ENCODE results near the gene PAX2. TPM values are rescaled to one million over a fixed set of nuclear protein-coding genes. Genes with fewer than 3 reads are reported as not detected.

Gene PAX2
- total and polyA plus RNA-seq, 2 of the 8 experiments (the other 6 are each of a cell fraction or from before 2014, with no cell fraction given), result 0.02 TPM; not detected in 1

DNA sequence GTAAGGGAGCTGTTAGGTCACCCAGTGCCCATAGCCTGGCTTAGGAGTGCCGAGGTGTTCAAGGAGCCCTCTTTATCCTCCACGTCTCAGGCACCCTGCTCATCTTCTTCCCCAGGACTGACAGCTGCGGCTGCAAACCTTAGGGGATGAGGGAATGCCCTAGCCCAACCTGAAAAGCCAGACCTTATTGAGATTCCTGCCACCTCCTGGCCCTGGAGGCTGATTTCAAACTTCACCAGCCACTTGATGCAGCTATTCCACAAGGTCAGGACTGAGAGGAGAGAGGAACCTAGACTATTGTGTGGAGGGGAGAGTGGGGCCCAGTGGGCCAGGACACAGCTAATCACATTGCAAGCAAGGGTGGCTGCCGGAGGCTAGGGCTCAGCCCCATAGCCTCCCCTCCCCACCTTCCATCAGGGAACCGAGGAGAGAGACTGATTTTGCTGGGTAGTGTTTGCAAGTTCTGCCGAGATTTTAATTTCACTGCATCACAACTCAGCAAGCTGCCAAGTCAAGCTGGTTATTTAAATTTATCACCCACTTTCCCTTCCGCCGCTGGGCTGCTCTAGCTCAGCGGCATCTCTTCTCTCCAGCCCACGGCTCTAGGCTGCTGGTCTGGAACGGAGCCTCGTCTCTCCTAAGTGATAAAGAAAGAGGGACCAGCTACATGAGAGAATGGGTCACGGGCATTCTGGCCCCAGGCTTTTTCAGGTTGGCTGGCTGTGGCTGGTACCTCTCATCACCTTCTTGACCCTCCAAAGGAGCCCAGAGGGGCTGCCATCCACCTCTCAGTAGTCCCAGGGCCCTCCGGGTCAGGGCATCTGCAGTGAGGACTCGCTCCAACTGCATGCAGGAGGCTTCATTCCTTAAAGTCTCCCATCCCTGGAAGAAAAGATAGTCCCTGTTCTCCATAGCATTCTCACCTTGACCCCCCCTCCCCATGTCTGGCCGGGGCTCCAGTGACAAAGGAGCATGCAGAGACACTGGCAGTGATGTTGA lies 66.7 kb downstream of the PAX2 start:
- Histone ChIP-seq H4K5ac (ENCODE audit: insufficient read length, low read depth, low read length) (no peak overlapping the region), H3K14ac (ENCODE audit: insufficient read length) (no peak overlapping the region), H2AFZ (ENCODE audit: low read length) (no peak overlapping the region), H3K4me2 (ENCODE audit: insufficient read depth in 1 of 2, low read depth in 2 of 2, low read length in 2 of 2) (no peak overlapping the region), H3K36me3 (ENCODE audit: control insufficient read depth in 2 of 4, insufficient read depth in 4 of 4, low read length in 3 of 4) (no peaks in the 10 kb centered on the region), H2AK5ac (ENCODE audit: low read depth, low read length) (no peak overlapping the region), H2BK5ac (ENCODE audit: low read depth, low read length) (no peak overlapping the region), H3K18ac (ENCODE audit: extremely low read depth, low read length) (no peak overlapping the region), H3K56ac (replicated peaks; ENCODE audit: insufficient read length, low read depth, low read length) (no peak overlapping the region), H2BK120ac (replicated peaks; ENCODE audit: low read depth, low read length) (no peak overlapping the region), H4K91ac (replicated peaks; ENCODE audit: insufficient read length, low read length) (no peak overlapping the region), H2BK12ac (ENCODE audit: low read depth, low read length) (no peak overlapping the region), H4K20me1 (replicated peaks in 1 of 2; ENCODE audit: control insufficient read depth in 1 of 2, insufficient read depth in 2 of 2, low read length in 2 of 2) (no peaks in the 10 kb centered on the region), H3K4ac (replicated peaks; ENCODE audit: insufficient read length, low read depth, low read length) (no peak overlapping the region), H3K9ac (replicated peaks in 1 of 4; ENCODE audit: extremely low read depth in 1 of 4, low read depth in 3 of 4, low read length in 3 of 4) (no peak overlapping the region), H3K23me2 (ENCODE audit: low read depth, low read length) (no peaks in the 10 kb centered on the region), H4K8ac (ENCODE audit: extremely low read depth, insufficient read depth, low read length) (no peak overlapping the region), H3K79me1 (ENCODE audit: low read depth, low read length) (no peaks in the 10 kb centered on the region), H2BK15ac (ENCODE audit: low read length) (no peak overlapping the region), H3K79me2 (ENCODE audit: control insufficient read depth in 1 of 2, insufficient read depth in 2 of 2, low read length in 2 of 2) (no peaks in the 10 kb centered on the region), H3K23ac (ENCODE audit: insufficient read length) (no peak overlapping the region), H3K4me3 (ENCODE audit: extremely low read depth in 1 of 4, insufficient read depth in 2 of 4, low read depth in 3 of 4, low read length in 4 of 4) (no peak overlapping the region), H2BK20ac (ENCODE audit: low read length) (no peak overlapping the region), H3K4me1 (replicated peaks in 1 of 4; ENCODE audit: control insufficient read depth in 3 of 4, insufficient read depth in 4 of 4, low read length in 3 of 4) (peaks cover 0 to 5% (median 1%) of the 10 kb centered on the region in 4 experiments; a peak in 2 of 7 replicates), H3K9me3 (ENCODE audit: insufficient read depth in 2 of 2, low read depth in 1 of 2, low read length in 1 of 2) (no peaks in the 10 kb centered on the region), H3K27ac (ENCODE audit: low read depth, low read length) (no peak overlapping the region), H3K27me3 (replicated peaks in 1 of 4; ENCODE audit: control insufficient read depth in 3 of 4, extremely low read depth in 1 of 4, insufficient read depth in 3 of 4, low read length in 3 of 4) (peaks cover 0 to 3% (median 2%) of the 10 kb centered on the region in 4 experiments; a peak in 3 of 7 replicates)
- ChIA-PET POLR2A (ENCODE audit: partially characterized antibody) (interaction anchor here (1.6 kb wide), 1 partner anchor 26 kb away, joined by 5 read pairs; no protein-coding TSS in a partner anchor), CTCF (ENCODE audit: partially characterized antibody) (interaction anchor here (0.9 to 9.1 kb wide), 12 partner anchors 11 to 250 kb away, joined by 3 to 98 read pairs (median 5); no protein-coding TSS in a partner anchor)
- FAIRE-seq, result no peak
- 72% methylated on average over 15 of the region's 16 CpGs; no CpG with 5 or more reads in 1 of the 2 experiments for WGBS, 2 experiments (ENCODE audit: extremely low coverage in 1 of 2, insufficient coverage in 1 of 2, insufficient read length in 1 of 2, insufficient replicate concordance in 2 of 2, low coverage in 1 of 2, low lambda C conversion rate in 2 of 2, missing lambda C conversion rate in 1 of 2)
- DNase-seq (ENCODE audit: low read depth in 1 of 2, low spot score in 2 of 2), result no peak
- TF ChIP-seq SAP30 (IDR thresholded peaks at IDR 0.05; ENCODE audit: insufficient read depth, insufficient replicate concordance, low read length), result no peak
- TF ChIP-seq EGR1 (IDR thresholded peaks at IDR 0.05; ENCODE audit: borderline replicate concordance, low read depth, low read length), result no peak
- TF ChIP-seq POLR2AphosphoS5 (IDR thresholded peaks at IDR 0.05; ENCODE audit: low read depth, low read length), result no peak
- no peak for TF ChIP-seq SIRT6 (IDR thresholded peaks at IDR 0.05; ENCODE audit: low read length)
- TF ChIP-seq ASH2L (IDR thresholded peaks at IDR 0.05; ENCODE audit: low read length), result no peak
- no peak for TF ChIP-seq POU5F1 (IDR thresholded peaks at IDR 0.05; ENCODE audit: low read depth, low read length)
- TF ChIP-seq SP2 (IDR thresholded peaks at IDR 0.05; ENCODE audit: low read length), result no peak
- no peak for TF ChIP-seq KDM1A (IDR thresholded peaks at IDR 0.05; ENCODE audit: borderline replicate concordance, low read length)
- TF ChIP-seq, protein P1, sequence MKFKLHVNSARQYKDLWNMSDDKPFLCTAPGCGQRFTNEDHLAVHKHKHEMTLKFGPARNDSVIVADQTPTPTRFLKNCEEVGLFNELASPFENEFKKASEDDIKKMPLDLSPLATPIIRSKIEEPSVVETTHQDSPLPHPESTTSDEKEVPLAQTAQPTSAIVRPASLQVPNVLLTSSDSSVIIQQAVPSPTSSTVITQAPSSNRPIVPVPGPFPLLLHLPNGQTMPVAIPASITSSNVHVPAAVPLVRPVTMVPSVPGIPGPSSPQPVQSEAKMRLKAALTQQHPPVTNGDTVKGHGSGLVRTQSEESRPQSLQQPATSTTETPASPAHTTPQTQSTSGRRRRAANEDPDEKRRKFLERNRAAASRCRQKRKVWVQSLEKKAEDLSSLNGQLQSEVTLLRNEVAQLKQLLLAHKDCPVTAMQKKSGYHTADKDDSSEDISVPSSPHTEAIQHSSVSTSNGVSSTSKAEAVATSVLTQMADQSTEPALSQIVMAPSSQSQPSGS (IDR thresholded peaks at IDR 0.05; ENCODE audit: low read length), result no peak
- TF ChIP-seq SRF (IDR thresholded peaks at IDR 0.05; ENCODE audit: low read depth, low read length), result no peak

Data from H1 (cell line).